ENCODE data around the gene KANSL1. TPM values are rescaled to one million over a fixed set of nuclear protein-coding genes. Genes with fewer than 3 reads are reported as not detected.

Gene KANSL1
- total RNA-seq, 1 experiment from 2014 or later, result 52.5 TPM

- peak overlapping the region; percentile 66 for H3K27ac ChIP-seq
- POLR2A ChIA-PET (ENCODE audit: unreplicated experiment), result no interaction called here
- DNase-seq, result no peak
- TF ChIP-seq CTCF (conservative IDR thresholded peaks at IDR 0.05), result peak; percentile 73
- no peak for TF ChIP-seq EZH2 (IDR thresholded peaks at IDR 0.05; ENCODE audit: low read depth)
- peak overlapping the region; percentile 98 for H2AFZ ChIP-seq
- no TSS peak for BruUV-seq (replicated peaks)
- peaks cover 27% of the 10 kb centered on the region for H3F3A ChIP-seq (ENCODE audit: insufficient read depth, low read depth)
- peaks cover 3% of the 10 kb centered on the region; the same call in 1 of the 2 replicates for H3K9me3 ChIP-seq (ENCODE audit: insufficient read depth, low read depth)
- H3K4me2 ChIP-seq, result peak overlapping the region; percentile 98
- H3K27me3 ChIP-seq (ENCODE audit: insufficient read depth, low read depth), result no peaks in the 10 kb centered on the region
- peaks cover 26% of the 10 kb centered on the region for H3K4me1 ChIP-seq (replicated peaks; ENCODE audit: insufficient read depth)
- no peaks in the 10 kb centered on the region for H3K9me2 ChIP-seq (ENCODE audit: insufficient read depth)
- peak overlapping the region; percentile 98 for H3K4me3 ChIP-seq
- intact Hi-C loops (cut with micrococcal nuclease; ENCODE audit: unreplicated experiment), result loop anchor here (5.0 kb wide), 3 partner anchors 132 to 192 kb away; no protein-coding TSS in a partner anchor
- H4K20me1 ChIP-seq (ENCODE audit: insufficient read depth), result peaks cover 19% of the 10 kb centered on the region
- peaks cover 15% of the 10 kb centered on the region; the same call in 1 of the 2 replicates for H3K36me3 ChIP-seq (ENCODE audit: low read depth)
- peaks cover 81% of the 10 kb centered on the region for H3K79me2 ChIP-seq (ENCODE audit: low read depth)
- CTCF ChIA-PET, result no interaction called here
These were observed 1.4 kb upstream of the KANSL1 start for GRCh38 chr17:46194393-46195216.

GRCh38 chr17:46193626-46194392 is 580 bp upstream of the KANSL1 start:
- H2AFZ ChIP-seq, result peak overlapping the region; percentile 98
- H3F3A ChIP-seq (ENCODE audit: insufficient read depth, low read depth), result peaks cover 19% of the 10 kb centered on the region
- 0 out of 2 replicates have a peak, but pooled peaks cover 3% of the 10 kb centered on the region for H3K9me3 ChIP-seq (ENCODE audit: insufficient read depth, low read depth)
- H3K27me3 ChIP-seq (ENCODE audit: insufficient read depth, low read depth), result no peaks in the 10 kb centered on the region
- H3K4me2 ChIP-seq, result peak overlapping the region; percentile 98
- no peaks in the 10 kb centered on the region for H3K9me2 ChIP-seq (ENCODE audit: insufficient read depth)
- peaks cover 27% of the 10 kb centered on the region for H4K20me1 ChIP-seq (ENCODE audit: insufficient read depth)
- BruUV-seq (replicated peaks), result TSS peak; percentile 58
- intact Hi-C loops (cut with micrococcal nuclease; ENCODE audit: unreplicated experiment), result loop anchor here (5.0 kb wide), 3 partner anchors 132 to 192 kb away; no protein-coding TSS in a partner anchor
- peak overlapping the region; percentile 98 for H3K4me3 ChIP-seq
- peak overlapping the region; percentile 66 for H3K27ac ChIP-seq
- POLR2A ChIA-PET (ENCODE audit: unreplicated experiment), result no interaction called here
- no peak for TF ChIP-seq EZH2 (IDR thresholded peaks at IDR 0.05; ENCODE audit: low read depth)
- no peak; the same call in 1 of the 2 replicates for TF ChIP-seq CTCF (conservative IDR thresholded peaks at IDR 0.05)
- CTCF ChIA-PET, result interaction anchor here (0.6 to 0.8 kb wide), 3 partner anchors 19 to 135 kb away, joined by 3 to 9 read pairs (median 3); no protein-coding TSS in a partner anchor
- peaks cover 82% of the 10 kb centered on the region for H3K79me2 ChIP-seq (ENCODE audit: low read depth)
- DNase-seq, result peak; percentile 89 to 90
- peaks cover 15% of the 10 kb centered on the region; the same call in 1 of the 2 replicates for H3K36me3 ChIP-seq (ENCODE audit: low read depth)
- peaks cover 30% of the 10 kb centered on the region for H3K4me1 ChIP-seq (replicated peaks; ENCODE audit: insufficient read depth)

Data from PC-9 (cell line).